ENCODE measurements around the gene SNRNP200.

DNA sequence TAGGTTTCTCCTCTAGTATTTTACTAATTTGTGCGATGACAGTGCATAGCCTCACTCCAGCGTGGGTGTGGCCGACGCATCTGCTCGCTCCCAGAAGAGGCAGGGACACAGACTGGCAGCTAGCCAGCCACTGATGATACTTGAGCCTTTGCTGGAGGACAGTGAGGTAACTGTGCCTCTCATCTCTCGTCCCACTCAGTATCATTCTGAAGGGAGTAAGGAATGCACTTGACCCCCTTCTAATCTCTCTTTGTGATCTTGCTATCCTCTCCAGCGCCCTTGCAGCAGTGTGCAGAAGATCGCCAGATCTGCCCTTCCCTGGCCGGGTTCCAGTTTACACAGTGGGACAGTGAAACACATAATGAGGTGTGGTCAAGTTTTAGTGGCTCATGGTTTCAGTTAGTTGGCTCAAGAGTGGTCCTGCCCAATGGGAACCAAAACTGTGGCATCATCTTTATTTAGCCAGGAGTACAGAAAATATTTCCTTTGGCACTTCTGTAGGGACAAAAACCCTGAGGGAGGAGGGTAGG, 47.8 kb upstream of the SNRNP200 start:
- TF ChIP-seq EZH2 (IDR thresholded peaks at IDR 0.05; ENCODE audit: borderline replicate concordance, insufficient read depth, low read depth, low read length, poor library complexity, severe bottlenecking) = no peak
- TF ChIP-seq, protein P1, sequence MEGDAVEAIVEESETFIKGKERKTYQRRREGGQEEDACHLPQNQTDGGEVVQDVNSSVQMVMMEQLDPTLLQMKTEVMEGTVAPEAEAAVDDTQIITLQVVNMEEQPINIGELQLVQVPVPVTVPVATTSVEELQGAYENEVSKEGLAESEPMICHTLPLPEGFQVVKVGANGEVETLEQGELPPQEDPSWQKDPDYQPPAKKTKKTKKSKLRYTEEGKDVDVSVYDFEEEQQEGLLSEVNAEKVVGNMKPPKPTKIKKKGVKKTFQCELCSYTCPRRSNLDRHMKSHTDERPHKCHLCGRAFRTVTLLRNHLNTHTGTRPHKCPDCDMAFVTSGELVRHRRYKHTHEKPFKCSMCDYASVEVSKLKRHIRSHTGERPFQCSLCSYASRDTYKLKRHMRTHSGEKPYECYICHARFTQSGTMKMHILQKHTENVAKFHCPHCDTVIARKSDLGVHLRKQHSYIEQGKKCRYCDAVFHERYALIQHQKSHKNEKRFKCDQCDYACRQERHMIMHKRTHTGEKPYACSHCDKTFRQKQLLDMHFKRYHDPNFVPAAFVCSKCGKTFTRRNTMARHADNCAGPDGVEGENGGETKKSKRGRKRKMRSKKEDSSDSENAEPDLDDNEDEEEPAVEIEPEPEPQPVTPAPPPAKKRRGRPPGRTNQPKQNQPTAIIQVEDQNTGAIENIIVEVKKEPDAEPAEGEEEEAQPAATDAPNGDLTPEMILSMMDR (IDR thresholded peaks at IDR 0.05) = no peak
